Measurements from ENCODE around the gene ATG7. TPM values are rescaled to one million over a fixed set of nuclear protein-coding genes. Genes with fewer than 3 reads are reported as not detected.

Gene ATG7
- total RNA-seq, 1 donor from 2014 or later, result 53.5 TPM

GRCh38 chr3:11423868-11424267 lies 151.7 kb downstream of the ATG7 start:
- Mint-ChIP-seq H3K27ac (peak overlapping the region; percentile 27), H3K27me3 (ENCODE audit: insufficient read depth, low read depth) (no peaks in the 10 kb centered on the region), H3K9me3 (peaks cover 13% of the 10 kb centered on the region), H3K36me3 (peaks cover 8% of the 10 kb centered on the region), H3K4me1 (peaks cover 16% of the 10 kb centered on the region), H3K4me3 (no peak overlapping the region)
- H3K27ac ChIP-seq, result no peak overlapping the region
- H3K4me2 ChIP-seq, result no peak overlapping the region
- no peak overlapping the region for H2AFZ ChIP-seq (replicated peaks)
- H3K79me2 ChIP-seq (ENCODE audit: low read depth), result no peaks in the 10 kb centered on the region
- no peak for TF ChIP-seq CTCF (IDR thresholded peaks at IDR 0.05)
- TF ChIP-seq EZH2 (IDR thresholded peaks at IDR 0.05), result no peak
- TF ChIP-seq EZH2phosphoT487 (IDR thresholded peaks at IDR 0.05), result no peak
- H3K9me3 ChIP-seq (ENCODE audit: low read depth), result no peaks in the 10 kb centered on the region
- H3K9ac ChIP-seq, result no peak overlapping the region
- peaks cover 7% of the 10 kb centered on the region for H3K4me1 ChIP-seq
- DNase-seq (ENCODE audit: low spot score), result peak; percentile 5
- no peaks in the 10 kb centered on the region for H3F3A ChIP-seq (ENCODE audit: low read depth)
- H3K4me3 ChIP-seq, result no peak overlapping the region
- H3K36me3 ChIP-seq, result no peaks in the 10 kb centered on the region
- H3K27me3 ChIP-seq, result no peaks in the 10 kb centered on the region
- H4K20me1 ChIP-seq (ENCODE audit: low read depth), result no peaks in the 10 kb centered on the region

DNA sequence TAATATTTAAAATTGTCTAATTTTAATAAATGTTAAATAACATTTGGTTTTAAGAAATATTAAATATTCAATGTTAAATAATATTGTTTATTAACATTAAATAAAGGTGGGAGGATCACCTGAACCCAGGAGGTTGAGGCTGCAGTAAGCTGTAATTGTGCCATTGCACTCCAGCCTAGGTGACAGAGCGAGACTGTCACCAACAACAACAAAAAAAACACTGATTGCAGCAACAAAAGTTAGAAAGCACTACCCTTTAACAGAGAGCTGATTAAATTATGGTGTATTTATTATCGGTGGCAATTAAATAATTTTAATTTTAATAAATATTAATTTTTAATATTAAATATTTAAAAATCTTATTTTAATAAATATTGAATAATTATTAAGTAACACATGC lies 152.1 kb downstream of the ATG7 start:
- H3K4me3 Mint-ChIP-seq, result no peak overlapping the region
- TF ChIP-seq EZH2phosphoT487 (IDR thresholded peaks at IDR 0.05) (no peak), EZH2 (IDR thresholded peaks at IDR 0.05) (no peak), CTCF (IDR thresholded peaks at IDR 0.05) (no peak)
- H3K79me2 ChIP-seq (ENCODE audit: low read depth), result no peaks in the 10 kb centered on the region
- no peak for DNase-seq (ENCODE audit: low spot score)
- no peak overlapping the region for H3K27ac ChIP-seq
- no peaks in the 10 kb centered on the region for H3K9me3 ChIP-seq (ENCODE audit: low read depth)
- no peak overlapping the region for H2AFZ ChIP-seq (replicated peaks)
- H3K27me3 ChIP-seq, result no peaks in the 10 kb centered on the region
- peaks cover 8% of the 10 kb centered on the region for H3K36me3 Mint-ChIP-seq
- H4K20me1 ChIP-seq (ENCODE audit: low read depth), result no peaks in the 10 kb centered on the region
- H3K9ac ChIP-seq, result no peak overlapping the region
- H3F3A ChIP-seq (ENCODE audit: low read depth), result no peaks in the 10 kb centered on the region
- peaks cover 7% of the 10 kb centered on the region for H3K4me1 ChIP-seq
- no peak overlapping the region for H3K4me2 ChIP-seq
- H3K27ac Mint-ChIP-seq, result no peak overlapping the region
- peaks cover 16% of the 10 kb centered on the region for H3K4me1 Mint-ChIP-seq
- no peaks in the 10 kb centered on the region for H3K36me3 ChIP-seq
- H3K27me3 Mint-ChIP-seq (ENCODE audit: insufficient read depth, low read depth), result no peaks in the 10 kb centered on the region
- H3K4me3 ChIP-seq, result no peak overlapping the region
- peaks cover 13% of the 10 kb centered on the region for H3K9me3 Mint-ChIP-seq

- TF ChIP-seq CTCF (IDR thresholded peaks at IDR 0.05), result no peak
- no peak for TF ChIP-seq EZH2phosphoT487 (IDR thresholded peaks at IDR 0.05)
- no peak for TF ChIP-seq EZH2 (IDR thresholded peaks at IDR 0.05)
- no peak overlapping the region for H3K4me2 ChIP-seq
- H3K79me2 ChIP-seq (ENCODE audit: low read depth), result no peaks in the 10 kb centered on the region
- no peak overlapping the region for H2AFZ ChIP-seq (replicated peaks)
- H3K27me3 Mint-ChIP-seq (ENCODE audit: insufficient read depth, low read depth), result no peaks in the 10 kb centered on the region
- DNase-seq (ENCODE audit: low spot score), result no peak
- no peak overlapping the region for H3K27ac ChIP-seq
- no peak overlapping the region for H3K9ac ChIP-seq
- no peak overlapping the region for H3K4me3 Mint-ChIP-seq
- H3K9me3 Mint-ChIP-seq, result no peaks in the 10 kb centered on the region
- no peak overlapping the region for H3K4me3 ChIP-seq
- H3K36me3 ChIP-seq, result no peaks in the 10 kb centered on the region
- H3K9me3 ChIP-seq (ENCODE audit: low read depth), result no peaks in the 10 kb centered on the region
- no peaks in the 10 kb centered on the region for H3K27me3 ChIP-seq
- H3K4me1 ChIP-seq, result no peaks in the 10 kb centered on the region
- H3F3A ChIP-seq (ENCODE audit: low read depth), result no peaks in the 10 kb centered on the region
- no peaks in the 10 kb centered on the region for H4K20me1 ChIP-seq (ENCODE audit: low read depth)
- peaks cover 5% of the 10 kb centered on the region for H3K36me3 Mint-ChIP-seq
- peaks cover 17% of the 10 kb centered on the region for H3K4me1 Mint-ChIP-seq
- H3K27ac Mint-ChIP-seq, result no peak overlapping the region
Measured at GRCh38 chr3:11430207-11430606, 158.0 kb downstream of the ATG7 start.

Data from neural progenitor cell (in vitro differentiated cells).